Adrenal gland (tissue), 12 donors: ENCODE measurements around the gene KHDC3L. TPM values are rescaled to one million over a fixed set of nuclear protein-coding genes. Genes with fewer than 3 reads are reported as not detected.
A peak's percentile ranks its signal among the peaks of the same experiment; 100 is the strongest.

ENCODE experiments used
- DNase-seq, 7 donors: peaks; one replicate each; pipeline ENCODE4 v3.0.0-alpha.2; 2019 to 2020
- H3K27ac ChIP-seq, 5 donors: fragments of 200-600 bp; sonication (generic) in 4 of 5; 1 replicate in 3 of 5; 2 replicates in 2 of 5; pipeline versions ENCODE4 v1.5.1 to v1.8.0; 2016 to 2020; ENCODE audit warnings: mild to moderate bottlenecking in 1 of 5
- H3K27me3 ChIP-seq: fragments of 200-600 bp; 2 replicates; pipeline ENCODE4 v1.8.0; 2021
- H3K36me3 ChIP-seq, 2 donors: fragments of 200-600 bp; replicated peaks in 1 of 2; 1 replicate in 1 of 2; 2 replicates in 1 of 2; pipeline versions ENCODE4 v1.5.1 to v1.8.0; 2018 to 2022
- H3K4me1 ChIP-seq, 2 donors: fragments of 200-600 bp; replicated peaks in 1 of 2; 1 replicate in 1 of 2; 2 replicates in 1 of 2; pipeline versions ENCODE4 v1.5.1 to v1.8.0; 2018 to 2021
- H3K4me3 ChIP-seq, 4 donors: fragments of 200-600 bp; sonication (generic) in 3 of 4; one replicate each; pipeline ENCODE4 v1.5.1; 2016 to 2018
- H3K9me3 ChIP-seq, 3 donors: fragments of 200-600 bp; sonication (generic) in 1 of 3; replicated peaks in 1 of 3; 1 replicate in 2 of 3; 2 replicates in 1 of 3; pipeline versions ENCODE4 v1.5.1 to v1.8.0; 2016 to 2021
- POLR2A ChIP-seq, 2 donors: fragments of 450-650 bp; IDR thresholded peaks; one replicate each; pipeline ENCODE4 v1.6.1; 2017; ENCODE audit warnings: antibody characterized with exemption in 2 of 2, mild to moderate bottlenecking in 2 of 2, moderate library complexity in 1 of 2
- WGBS, 4 donors: extraction: QIAGEN DNeasy Blood & Tissue Kit in 2 of 4; methylation state at CpG; one replicate each; pipeline versions ENCODE4 v1.1.5 to v1.1.7; 2013 to 2017; 5-methylcytosine and 5-hydroxymethylcytosine counted together
- intact Hi-C, 2 donors: fragments of 100-400 bp; cut with DNase I; formaldehyde crosslinking; loops; one replicate each; pipeline versions ENCODE4 v1.14.1 to v1.15.0; 2022 to 2023
- polyA plus RNA-seq, 3 donors: library from polyadenylated mRNA; stranded (reverse); fragments of 200-250 nt in 2 of 3; fragments of 350-450 nt in 1 of 3; fragmentation: Illumina TruSeq in 1 of 3; extraction: RNeasy Lipid Tissue Mini Kit (QIAGEN cat#74804) in 1 of 3; gene quantifications; one replicate each; pipeline ENCODE4 v1.2.3, GENCODE V29; 2013 to 2014
- total RNA-seq, 9 donors: library from RNA; depleted of rRNA in 4 of 9; stranded (reverse); fragments of >200 nt in 4 of 9; fragments of 120-200 nt in 1 of 9; fragmentation: NEBNext Ultra II Directional in 1 of 9; extraction: Animal tissue kit (Norgen Biotek cat#: 25700) in 1 of 9; gene quantifications; one replicate each; pipeline versions ENCODE4 v1.1.0 to v1.2.4, GENCODE V29; 2013 to 2023
- TF ChIP-seq, protein P1 (sequence below), 6 experiments: fragments of 450-650 bp in 4 of 6; fragments of 200-600 bp in 2 of 6; sonication (generic) in 1 of 6; IDR thresholded peaks; 1 replicate in 5 of 6; 2 replicates in 1 of 6; pipeline versions ENCODE4 v1.5.1 to v1.8.0; 2016 to 2021; ENCODE audit warnings: antibody characterized with exemption in 6 of 6, mild to moderate bottlenecking in 2 of 6, moderate library complexity in 1 of 6
- donor health status: healthy with polysubstance abuse.
- donor health status: Bipolar disorder and iron deficiency.
- donor health status: DM: yes; HTN: yes; CAD: no.
- donor health status: DM: no; HTN: no; CAD: no.
- donor health status: DM: no; HTN: no; CAD: no.
- donor health status: DM: yes; HTN: yes; CAD: no.

The KHDC3L gene
- total and polyA plus RNA-seq, 12 donors = not detected

DNA sequence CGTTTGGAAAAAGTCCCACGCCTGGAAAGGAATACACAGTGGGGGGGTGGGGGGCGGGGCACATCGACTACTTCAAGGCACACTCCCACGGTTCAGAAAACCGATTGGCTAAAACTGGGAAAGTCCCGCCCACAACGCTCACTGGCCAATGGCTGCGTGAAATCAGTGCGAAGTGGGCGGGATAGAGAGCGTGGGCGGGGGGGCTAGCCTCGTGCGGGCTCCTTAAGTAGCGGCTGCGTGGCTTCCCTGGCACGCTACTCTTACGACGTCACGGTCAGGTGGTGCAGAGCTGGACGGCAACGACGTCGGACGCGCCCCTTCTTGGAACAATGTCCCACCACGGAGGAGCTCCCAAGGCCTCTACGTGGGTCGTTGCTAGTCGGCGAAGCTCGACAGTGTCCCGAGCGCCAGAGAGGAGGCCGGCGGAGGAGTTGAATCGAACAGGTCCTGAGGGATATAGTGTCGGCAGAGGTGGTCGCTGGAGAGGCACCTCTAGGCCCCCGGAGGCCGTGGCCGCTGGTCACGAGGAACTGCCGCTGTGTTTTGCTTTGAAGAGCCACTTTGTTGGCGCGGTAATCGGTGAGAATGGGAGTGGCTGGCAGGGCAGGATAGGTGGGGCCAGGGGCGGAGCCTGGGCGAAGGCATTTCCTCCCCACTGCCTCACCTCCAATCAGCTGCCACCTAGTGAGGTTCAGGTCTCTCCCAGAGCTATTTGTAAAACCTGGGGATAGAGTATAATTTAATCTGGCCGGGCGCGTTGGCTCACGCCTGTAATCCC, 32.3 kb downstream of the KHDC3L start, which contains the start of gene DDX43:
DDX43 (plus strand) TSS at position 252 of the 778 bp plus-strand sequence; CDS start at position 330, 78 bp downstream.
- intact Hi-C loops = no loop called here
- Histone ChIP-seq H3K36me3 (no peaks in the 10 kb centered on the region), H3K4me3 (peak within 1 kb of the TSS in 1 of 4 donors; percentile 10), H3K27ac (peak within 1 kb of the TSS in 1 of 5 donors; percentile 76), H3K4me1 (no peaks in the 10 kb centered on the region), H3K27me3 (no peaks in the 10 kb centered on the region), H3K9me3 (no peaks in the 10 kb centered on the region)
- DNase-seq = peak; percentile 16 to 85 (median 66)
- 69 to 86% (median 78%) methylated on average over 43 to 54 of the region's 54 CpGs for WGBS, 4 donors
- TF ChIP-seq POLR2A (IDR thresholded peaks at IDR 0.05) = no peak
- TF ChIP-seq, protein P1, sequence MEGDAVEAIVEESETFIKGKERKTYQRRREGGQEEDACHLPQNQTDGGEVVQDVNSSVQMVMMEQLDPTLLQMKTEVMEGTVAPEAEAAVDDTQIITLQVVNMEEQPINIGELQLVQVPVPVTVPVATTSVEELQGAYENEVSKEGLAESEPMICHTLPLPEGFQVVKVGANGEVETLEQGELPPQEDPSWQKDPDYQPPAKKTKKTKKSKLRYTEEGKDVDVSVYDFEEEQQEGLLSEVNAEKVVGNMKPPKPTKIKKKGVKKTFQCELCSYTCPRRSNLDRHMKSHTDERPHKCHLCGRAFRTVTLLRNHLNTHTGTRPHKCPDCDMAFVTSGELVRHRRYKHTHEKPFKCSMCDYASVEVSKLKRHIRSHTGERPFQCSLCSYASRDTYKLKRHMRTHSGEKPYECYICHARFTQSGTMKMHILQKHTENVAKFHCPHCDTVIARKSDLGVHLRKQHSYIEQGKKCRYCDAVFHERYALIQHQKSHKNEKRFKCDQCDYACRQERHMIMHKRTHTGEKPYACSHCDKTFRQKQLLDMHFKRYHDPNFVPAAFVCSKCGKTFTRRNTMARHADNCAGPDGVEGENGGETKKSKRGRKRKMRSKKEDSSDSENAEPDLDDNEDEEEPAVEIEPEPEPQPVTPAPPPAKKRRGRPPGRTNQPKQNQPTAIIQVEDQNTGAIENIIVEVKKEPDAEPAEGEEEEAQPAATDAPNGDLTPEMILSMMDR (IDR thresholded peaks at IDR 0.05) = no peak

- TF ChIP-seq, protein P1 (IDR thresholded peaks at IDR 0.05) = no peak
- no peak for TF ChIP-seq POLR2A (IDR thresholded peaks at IDR 0.05)
- Histone ChIP-seq H3K9me3 (no peaks in the 10 kb centered on the region), H3K4me3 (no peak overlapping the region), H3K4me1 (no peaks in the 10 kb centered on the region), H3K27me3 (no peaks in the 10 kb centered on the region), H3K36me3 (no peaks in the 10 kb centered on the region), H3K27ac (no peak overlapping the region)
- 93 to 96% (median 96%) methylated on average over 10 of the region's 10 CpGs for WGBS, 4 donors
- DNase-seq = no peak
- intact Hi-C loops = no loop called here
Measured at GRCh38 chr6:73395875-73396274, 33.4 kb downstream of the KHDC3L start.

DNA sequence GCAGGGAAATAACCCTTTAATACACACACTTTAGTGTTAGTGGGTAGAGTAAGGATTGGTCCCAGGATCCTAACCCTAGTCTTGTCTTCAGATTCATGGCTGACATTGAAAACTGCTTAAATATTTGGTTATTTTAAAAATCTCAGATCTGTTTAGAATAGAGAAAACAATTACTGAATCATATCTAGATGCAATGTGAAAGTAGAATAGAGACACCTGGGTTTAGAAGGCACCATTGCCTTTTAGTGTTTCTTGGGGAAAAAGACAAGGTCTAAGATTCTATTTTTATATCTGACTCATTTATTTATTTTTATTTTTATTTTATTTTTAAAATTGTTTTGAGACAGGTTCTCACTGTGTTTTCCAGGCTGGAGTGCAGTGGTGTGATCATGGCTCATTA, 38.2 kb downstream of the KHDC3L start:
- no peak overlapping the region for H3K4me3 ChIP-seq
- H3K4me1 ChIP-seq = no peaks in the 10 kb centered on the region
- H3K27ac ChIP-seq = no peak overlapping the region
- no peaks in the 10 kb centered on the region for H3K36me3 ChIP-seq
- no peaks in the 10 kb centered on the region for H3K9me3 ChIP-seq
- no peak for TF ChIP-seq POLR2A (IDR thresholded peaks at IDR 0.05)
- TF ChIP-seq, protein P1 (IDR thresholded peaks at IDR 0.05) = no peak
- no peak for DNase-seq
- no peaks in the 10 kb centered on the region for H3K27me3 ChIP-seq
- intact Hi-C loops = no loop called here

DNA sequence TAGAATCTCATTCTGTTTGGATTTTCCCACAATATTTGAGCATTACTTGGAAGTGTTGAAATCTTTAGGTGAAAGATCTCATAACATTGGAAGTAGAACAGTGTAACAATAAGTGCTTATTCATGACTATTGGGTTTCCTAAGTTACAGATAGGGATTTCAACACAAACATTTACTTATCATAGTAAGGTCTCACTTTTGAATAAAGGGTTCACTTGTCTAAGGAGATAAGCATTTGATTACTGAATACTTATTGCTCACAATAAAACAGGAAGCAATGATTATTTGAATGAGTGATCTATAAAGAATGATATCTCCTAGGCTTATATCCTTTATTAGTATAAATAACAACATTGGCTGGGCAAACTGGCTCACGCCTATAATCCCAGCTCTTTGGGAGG, 46.9 kb downstream of the KHDC3L start:
- no peaks in the 10 kb centered on the region for H3K27me3 ChIP-seq
- TF ChIP-seq, protein P1 (IDR thresholded peaks at IDR 0.05) = no peak
- TF ChIP-seq POLR2A (IDR thresholded peaks at IDR 0.05) = no peak
- intact Hi-C loops = no loop called here
- H3K9me3 ChIP-seq = no peaks in the 10 kb centered on the region
- no peak overlapping the region for H3K27ac ChIP-seq
- H3K4me3 ChIP-seq = no peak overlapping the region
- no peaks in the 10 kb centered on the region for H3K36me3 ChIP-seq
- DNase-seq = no peak
- WGBS, 4 donors = 86 to 100% (median 88%) methylated on average over 1 of the region's 1 CpG
- H3K4me1 ChIP-seq = no peaks in the 10 kb centered on the region
